Suprapubic skin (tissue), 4 donors: ENCODE data around the gene KLF16.

ENCODE experiments used
- CTCF ChIP-seq, 2 donors: fragments of 200-600 bp in 1 of 2; fragments of 450-650 bp in 1 of 2; sonication (generic) in 1 of 2; IDR thresholded peaks; one replicate each; pipeline ENCODE4 v1.5.1; 2016 to 2019; ENCODE audit warnings: antibody characterized with exemption in 2 of 2, mild to moderate bottlenecking in 1 of 2, moderate library complexity in 1 of 2
- EP300 ChIP-seq: sonication (generic); formaldehyde crosslinking; IDR thresholded peaks from one replicate; pipeline ENCODE4 v1.6.1; 2017; ENCODE audit warnings: antibody characterized with exemption
- POLR2A ChIP-seq, 2 donors: fragments of 450-650 bp; IDR thresholded peaks; one replicate each; pipeline ENCODE4 v1.6.1; 2017; ENCODE audit warnings: antibody characterized with exemption in 2 of 2, mild to moderate bottlenecking in 2 of 2, moderate library complexity in 2 of 2
- POLR2AphosphoS5 ChIP-seq, 3 donors: sonication (generic); formaldehyde crosslinking; IDR thresholded peaks; one replicate each; pipeline ENCODE4 v1.6.1; 2017; ENCODE audit warnings: antibody characterized with exemption in 3 of 3

- TF ChIP-seq CTCF (IDR thresholded peaks at IDR 0.05) (no peak), EP300 (no peak), POLR2A (IDR thresholded peaks at IDR 0.05) (no peak), POLR2AphosphoS5 (IDR thresholded peaks at IDR 0.05) (no peak)
These were observed 38.6 kb upstream of the KLF16 start for GRCh38 chr19:1901940-1902404.
